Body of pancreas (tissue), 4 donors: ENCODE measurements around the gene GABRB1.

Experiments
- CTCF ChIP-seq, 7 experiments: fragments of 450-650 bp in 4 of 7; fragments of 200-600 bp in 3 of 7; sonication (generic) in 3 of 7; IDR thresholded peaks; one replicate each; pipeline ENCODE4 v1.5.1; 2016 to 2019; ENCODE audit warnings: antibody characterized with exemption in 7 of 7
- POLR2A ChIP-seq, 3 donors: fragments of 450-650 bp; IDR thresholded peaks; one replicate each; pipeline ENCODE4 v1.6.1; 2016; ENCODE audit warnings: antibody characterized with exemption in 3 of 3, mild to moderate bottlenecking in 2 of 3

- TF ChIP-seq CTCF (IDR thresholded peaks at IDR 0.05): no peak
- TF ChIP-seq POLR2A (IDR thresholded peaks at IDR 0.05): no peak
These were observed 39.0 kb upstream of the GABRB1 start for GRCh38 chr4:46992338-46992737.
